Hepatocyte (in vitro differentiated cells): ENCODE results near the gene SLC4A3.

Source experiments
- CTCF ChIP-seq: fragments of 200-600 bp; sonication (generic); IDR thresholded peaks from 2 replicates; pipeline ENCODE4 v1.5.1; 2016; ENCODE audit warnings: antibody characterized with exemption, mild to moderate bottlenecking; ENCODE audit not compliant: poor library complexity
- EZH2phosphoT487 ChIP-seq: fragments of 200-600 bp; sonication (generic); IDR thresholded peaks from one replicate; pipeline ENCODE4 v1.6.1; 2018; ENCODE audit warnings: antibody characterized with exemption, mild to moderate bottlenecking, low read depth, moderate library complexity; ENCODE audit not compliant: unreplicated experiment, severe bottlenecking

GRCh38 chr2:219688560-219689445, 61.4 kb downstream of the SLC4A3 start:
- no peak for TF ChIP-seq CTCF
- no peak for TF ChIP-seq EZH2phosphoT487
